Loucy (cell line): ENCODE results near the gene STOML3.

Source experiments
- EZH2phosphoT487 ChIP-seq: fragments of 200-600 bp; IDR thresholded peaks from 2 replicates; pipeline ENCODE4 v1.6.1; 2018; ENCODE audit warnings: antibody characterized with exemption, mild to moderate bottlenecking, moderate library complexity, borderline replicate concordance
- TF ChIP-seq, protein P1 (sequence below): fragments of 200-600 bp; sonication (generic); conservative IDR thresholded peaks from 2 replicates; pipeline ENCODE4 v1.5.1; 2014; ENCODE audit warnings: mild to moderate bottlenecking, antibody characterized with exemption, low read length

DNA sequence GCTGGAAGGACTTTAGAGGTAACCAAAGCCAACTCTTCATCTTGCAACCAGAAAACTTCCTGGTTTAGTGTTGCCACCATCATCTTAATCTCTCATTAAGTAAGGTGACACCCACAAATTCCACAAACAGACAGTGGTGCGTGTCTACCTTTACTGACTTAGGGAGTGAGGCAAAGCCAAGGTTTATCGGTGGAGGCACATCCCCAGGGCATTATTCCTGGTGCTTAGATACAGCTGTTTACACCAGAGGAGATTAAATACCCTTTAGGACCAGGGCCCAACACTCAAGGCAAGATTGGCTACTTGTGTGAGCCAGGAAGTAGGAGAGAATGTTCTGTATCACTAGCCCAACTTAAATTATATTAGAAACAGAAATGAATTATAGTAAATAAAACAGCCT, 9.5 kb downstream of the STOML3 start:
- TF ChIP-seq, protein P1, sequence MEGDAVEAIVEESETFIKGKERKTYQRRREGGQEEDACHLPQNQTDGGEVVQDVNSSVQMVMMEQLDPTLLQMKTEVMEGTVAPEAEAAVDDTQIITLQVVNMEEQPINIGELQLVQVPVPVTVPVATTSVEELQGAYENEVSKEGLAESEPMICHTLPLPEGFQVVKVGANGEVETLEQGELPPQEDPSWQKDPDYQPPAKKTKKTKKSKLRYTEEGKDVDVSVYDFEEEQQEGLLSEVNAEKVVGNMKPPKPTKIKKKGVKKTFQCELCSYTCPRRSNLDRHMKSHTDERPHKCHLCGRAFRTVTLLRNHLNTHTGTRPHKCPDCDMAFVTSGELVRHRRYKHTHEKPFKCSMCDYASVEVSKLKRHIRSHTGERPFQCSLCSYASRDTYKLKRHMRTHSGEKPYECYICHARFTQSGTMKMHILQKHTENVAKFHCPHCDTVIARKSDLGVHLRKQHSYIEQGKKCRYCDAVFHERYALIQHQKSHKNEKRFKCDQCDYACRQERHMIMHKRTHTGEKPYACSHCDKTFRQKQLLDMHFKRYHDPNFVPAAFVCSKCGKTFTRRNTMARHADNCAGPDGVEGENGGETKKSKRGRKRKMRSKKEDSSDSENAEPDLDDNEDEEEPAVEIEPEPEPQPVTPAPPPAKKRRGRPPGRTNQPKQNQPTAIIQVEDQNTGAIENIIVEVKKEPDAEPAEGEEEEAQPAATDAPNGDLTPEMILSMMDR = no peak
- TF ChIP-seq EZH2phosphoT487 = no peak
